Activated naive CD8-positive, alpha-beta T cell treated with anti-CD3 and anti-CD28 coated beads, Interleukin-2, amount 10 ng/mL, durations not matched to agents 7 days and 5 days (primary cell): Measurements from ENCODE around the gene C4BPA. TPM values are rescaled to one million over a fixed set of nuclear protein-coding genes. Genes with fewer than 3 reads are reported as not detected.

Experiments used
- ATAC-seq: fragments of 150-1000 bp; cut with Tn5 transposase; one replicate; pipeline ENCODE4 v1.10.0; 2021; ENCODE audit warnings: low read depth, moderate library complexity
- POLR2A ChIA-PET: fragments of 350-600 bp; sonication (Branson Sonifier 250); formaldehyde crosslinking; loops from one replicate; lab custom pipeline; 2021; ENCODE audit warnings: antibody characterized with exemption; lab: Charles Lee
- DNase-seq: peaks from one replicate; pipeline ENCODE4 v3.0.0; 2021
- H3K27ac Mint-ChIP-seq: one replicate; pipeline ENCODE4 v1.8.0; 2022; ENCODE audit warnings: mild to moderate bottlenecking, mixed read lengths
- H3K27me3 Mint-ChIP-seq: one replicate; pipeline ENCODE4 v1.8.0; 2022; ENCODE audit warnings: mild to moderate bottlenecking, moderate library complexity, mixed read lengths
- H3K36me3 Mint-ChIP-seq: one replicate; pipeline ENCODE4 v1.8.0; 2021; ENCODE audit warnings: mild to moderate bottlenecking, mixed read lengths
- H3K4me1 Mint-ChIP-seq: one replicate; pipeline ENCODE4 v1.8.0; 2021; ENCODE audit warnings: mixed read lengths
- H3K4me3 Mint-ChIP-seq: one replicate; pipeline ENCODE4 v1.8.0; 2022; ENCODE audit warnings: mild to moderate bottlenecking, moderate library complexity, mixed read lengths
- H3K9me3 Mint-ChIP-seq: one replicate; pipeline ENCODE4 v1.8.0; 2021; ENCODE audit warnings: mixed read lengths
- total RNA-seq, 2 experiments: library from RNA; stranded (reverse); gene quantifications; one replicate each; pipeline ENCODE4 v1.2.3, GENCODE V29; 2021

C4BPA gene
- total RNA-seq, 2 experiments from 2014 or later = not detected

- H3K4me1 Mint-ChIP-seq = peaks cover 14% of the 10 kb centered on the region
- H3K9me3 Mint-ChIP-seq = no peaks in the 10 kb centered on the region
- H3K27me3 Mint-ChIP-seq = peaks cover 22% of the 10 kb centered on the region
- POLR2A ChIA-PET = no interaction called here
- H3K4me3 Mint-ChIP-seq = no peak overlapping the region
- no peaks in the 10 kb centered on the region for H3K36me3 Mint-ChIP-seq
- H3K27ac Mint-ChIP-seq = no peak overlapping the region
- ATAC-seq = no peak
- no peak for DNase-seq
These were observed 22.9 kb upstream of the C4BPA start for GRCh38 chr1:207081088-207081487.

- Mint-ChIP-seq H3K27ac (no peak overlapping the region), H3K4me1 (peaks cover 14% of the 10 kb centered on the region), H3K36me3 (no peaks in the 10 kb centered on the region), H3K4me3 (no peak overlapping the region), H3K9me3 (no peaks in the 10 kb centered on the region), H3K27me3 (peaks cover 22% of the 10 kb centered on the region)
- ATAC-seq = no peak
- DNase-seq = no peak
- POLR2A ChIA-PET = interaction anchor here (1.3 kb wide), 1 partner anchor 240 kb away, joined by 3 read pairs; the partner anchor contains the start of gene CD55
These were observed 22.2 kb upstream of the C4BPA start for GRCh38 chr1:207081806-207082205.

- DNase-seq (no peak), ATAC-seq (no peak)
- Mint-ChIP-seq H3K27ac (no peak overlapping the region), H3K9me3 (no peaks in the 10 kb centered on the region), H3K27me3 (peaks cover 22% of the 10 kb centered on the region), H3K4me1 (peaks cover 21% of the 10 kb centered on the region), H3K36me3 (peaks cover 2% of the 10 kb centered on the region), H3K4me3 (no peak overlapping the region)
- POLR2A ChIA-PET = interaction anchor here (1.1 kb wide), 1 partner anchor 321 kb away, joined by 3 read pairs; no protein-coding TSS in a partner anchor
These were observed 19.8 kb upstream of the C4BPA start for GRCh38 chr1:207084232-207084631.

DNA sequence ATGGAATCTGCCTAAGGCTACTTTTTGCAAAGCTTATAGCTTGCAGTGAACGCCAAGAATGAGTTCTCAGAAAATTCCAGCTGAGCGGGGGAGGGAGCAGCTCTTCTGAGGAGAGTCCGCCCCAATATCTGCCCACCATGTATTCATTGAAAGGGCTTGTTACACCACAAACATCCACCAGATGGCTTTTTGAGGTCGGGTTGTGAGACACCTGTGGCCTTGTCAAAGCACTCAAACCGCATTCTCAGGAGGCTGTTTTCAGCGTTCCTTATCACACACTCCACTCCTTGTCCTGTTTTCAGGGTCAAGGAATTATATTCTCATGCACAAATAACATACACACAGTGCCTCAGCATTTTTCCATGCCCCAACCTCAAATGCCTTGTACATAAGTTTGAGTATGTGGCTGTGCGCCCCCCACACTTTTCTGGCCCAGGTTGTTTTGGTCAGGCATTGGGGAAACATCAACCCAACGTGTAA lies 19.3 kb upstream of the C4BPA start:
- H3K27ac Mint-ChIP-seq = no peak overlapping the region
- H3K4me3 Mint-ChIP-seq = no peak overlapping the region
- peaks cover 25% of the 10 kb centered on the region for H3K4me1 Mint-ChIP-seq
- DNase-seq = no peak
- peak; percentile 70 for ATAC-seq
- no peaks in the 10 kb centered on the region for H3K9me3 Mint-ChIP-seq
- H3K27me3 Mint-ChIP-seq = peaks cover 22% of the 10 kb centered on the region
- peaks cover 2% of the 10 kb centered on the region for H3K36me3 Mint-ChIP-seq
- POLR2A ChIA-PET = no interaction called here

DNA sequence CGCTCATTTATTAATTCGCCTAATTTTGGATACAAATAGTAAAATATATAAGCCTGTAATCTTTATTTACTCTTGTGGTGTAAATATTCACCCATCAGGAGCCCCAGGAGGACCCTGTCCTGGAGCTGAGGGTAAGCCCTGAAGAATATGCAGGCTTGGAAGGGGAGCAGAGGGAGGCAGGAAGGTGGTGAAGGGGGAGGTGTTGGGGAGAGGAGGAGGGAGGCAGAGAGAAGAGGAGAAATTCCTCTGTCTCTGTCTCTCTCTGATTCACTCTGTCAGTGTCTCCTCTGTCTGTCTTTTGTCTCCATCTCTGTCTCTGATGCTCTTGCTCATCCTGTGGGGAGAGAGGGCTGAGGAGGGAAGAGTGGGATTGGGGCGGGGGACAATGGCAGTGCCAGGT lies 18.1 kb upstream of the C4BPA start:
- Mint-ChIP-seq H3K27me3 (peaks cover 22% of the 10 kb centered on the region), H3K36me3 (peaks cover 2% of the 10 kb centered on the region), H3K27ac (no peak overlapping the region), H3K4me3 (no peak overlapping the region), H3K9me3 (no peaks in the 10 kb centered on the region), H3K4me1 (peaks cover 26% of the 10 kb centered on the region)
- POLR2A ChIA-PET = no interaction called here
- ATAC-seq (no peak), DNase-seq (no peak)

- no peak overlapping the region for H3K4me3 Mint-ChIP-seq
- no peaks in the 10 kb centered on the region for H3K9me3 Mint-ChIP-seq
- no peak for DNase-seq
- ATAC-seq = no peak
- H3K27me3 Mint-ChIP-seq = peaks cover 7% of the 10 kb centered on the region
- H3K27ac Mint-ChIP-seq = no peak overlapping the region
- POLR2A ChIA-PET = interaction anchor here (2.0 kb wide), 1 partner anchor 234 kb away, joined by 10 read pairs; the partner anchor contains the start of gene CD55
- peaks cover 3% of the 10 kb centered on the region for H3K36me3 Mint-ChIP-seq
- H3K4me1 Mint-ChIP-seq = peaks cover 26% of the 10 kb centered on the region
These were observed 15.9 kb upstream of the C4BPA start for GRCh38 chr1:207088161-207088560.

DNA sequence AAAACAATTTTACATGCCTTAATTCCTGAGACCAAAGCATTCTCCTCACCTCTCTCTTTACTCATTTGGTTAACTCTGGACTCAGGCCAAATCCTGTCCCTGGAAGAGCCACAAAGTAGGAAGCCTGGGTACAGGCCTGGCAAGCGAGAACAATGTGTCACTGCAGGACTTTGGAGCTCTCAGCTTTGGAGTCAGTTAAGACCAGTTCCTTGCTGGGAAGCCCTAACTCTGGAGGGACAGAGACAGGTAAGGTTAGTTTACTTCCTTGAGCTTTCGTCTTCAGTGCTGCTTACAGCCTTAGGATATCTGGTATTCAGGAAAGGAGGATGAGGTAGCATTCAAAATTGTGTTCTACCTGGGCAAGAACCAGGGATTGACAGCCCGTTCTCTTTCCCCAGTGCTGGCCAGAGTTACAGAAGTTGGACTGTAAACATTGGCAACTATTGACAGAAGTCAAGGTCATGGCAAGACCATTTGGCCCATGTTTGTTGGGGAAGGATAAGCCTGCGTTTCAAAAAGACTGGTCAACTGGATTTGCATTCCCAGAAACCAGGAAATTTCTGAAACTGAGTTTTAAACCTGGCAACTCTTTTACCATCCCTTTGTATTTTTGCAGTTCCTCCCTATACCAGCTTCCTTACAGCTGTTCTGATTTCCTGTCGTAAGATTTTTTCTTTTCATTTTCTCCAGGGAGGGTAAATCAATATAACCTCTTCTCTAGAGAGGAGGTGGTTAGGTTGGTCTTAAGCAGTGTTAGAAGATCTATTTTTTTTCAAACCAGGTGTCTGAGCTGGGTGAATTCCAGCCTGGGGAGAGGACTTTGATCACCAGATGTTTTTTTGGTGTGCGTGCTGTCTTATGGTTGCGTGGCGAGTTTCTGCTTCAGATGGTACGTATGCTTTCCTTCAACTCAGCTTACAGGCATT lies 15.1 kb upstream of the C4BPA start, which contains the start of gene C4BPB:
Gene C4BPB, plus strand, starts transcription at position 160 of the 926 bp plus-strand sequence. Its CDS starts 672 bp downstream, at position 832.
- H3K4me3 Mint-ChIP-seq = peak within 1 kb of the TSS; percentile 80
- POLR2A ChIA-PET = interaction anchor here (1.0 to 2.0 kb wide), 2 partner anchors 233 to 316 kb away, joined by 3 to 10 read pairs; partner anchors contain the start of gene CD55
- peaks cover 2% of the 10 kb centered on the region for H3K27me3 Mint-ChIP-seq
- H3K9me3 Mint-ChIP-seq = no peaks in the 10 kb centered on the region
- peak within 1 kb of the TSS; percentile 84 for H3K27ac Mint-ChIP-seq
- peaks cover 26% of the 10 kb centered on the region for H3K4me1 Mint-ChIP-seq
- ATAC-seq (peak; percentile 53), DNase-seq (no peak)
- peaks cover 3% of the 10 kb centered on the region for H3K36me3 Mint-ChIP-seq

GRCh38 chr1:207089627-207090355 lies 14.2 kb upstream of the C4BPA start:
- H3K4me1 Mint-ChIP-seq = peaks cover 21% of the 10 kb centered on the region
- ATAC-seq = peak; percentile 30
- no peaks in the 10 kb centered on the region for H3K9me3 Mint-ChIP-seq
- no peaks in the 10 kb centered on the region for H3K27me3 Mint-ChIP-seq
- peak overlapping the region; percentile 84 for H3K27ac Mint-ChIP-seq
- DNase-seq = no peak
- POLR2A ChIA-PET = interaction anchor here (0.6 to 2.0 kb wide), 4 partner anchors 10 to 315 kb away, joined by 3 to 10 read pairs (median 4); partner anchors contain the start of gene CD55
- peak overlapping the region; percentile 80 for H3K4me3 Mint-ChIP-seq
- peaks cover 3% of the 10 kb centered on the region for H3K36me3 Mint-ChIP-seq

DNA sequence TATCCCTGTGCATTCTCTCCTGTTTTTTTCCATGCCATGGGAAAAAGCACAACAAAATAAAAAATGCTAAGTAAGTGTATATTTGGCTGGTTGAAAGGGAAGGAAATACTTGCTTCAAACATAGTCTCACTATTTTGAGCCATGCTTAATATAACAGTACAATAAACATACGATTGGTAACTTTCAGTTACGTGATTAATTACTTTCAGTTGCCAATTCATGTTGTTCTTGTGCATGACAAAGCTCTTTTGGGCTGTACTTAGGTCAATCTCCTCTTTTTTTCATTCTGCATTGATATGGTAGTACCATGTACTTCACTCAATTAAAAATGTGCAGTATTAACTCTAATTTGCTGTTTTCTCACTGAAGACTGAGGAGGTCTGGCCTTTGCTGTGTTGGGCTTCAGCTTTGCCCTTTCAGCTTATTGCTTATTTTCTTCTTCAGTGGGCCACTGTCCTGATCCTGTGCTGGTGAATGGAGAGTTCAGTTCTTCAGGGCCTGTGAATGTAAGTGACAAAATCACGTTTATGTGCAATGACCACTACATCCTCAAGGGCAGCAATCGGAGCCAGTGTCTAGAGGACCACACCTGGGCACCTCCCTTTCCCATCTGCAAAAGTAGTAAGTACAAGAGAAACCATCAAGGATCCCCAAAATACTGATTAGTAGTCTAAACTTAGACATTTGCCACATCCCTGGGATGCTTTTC lies 12.7 kb upstream of the C4BPA start:
- Mint-ChIP-seq H3K27me3 (no peaks in the 10 kb centered on the region), H3K4me1 (peaks cover 14% of the 10 kb centered on the region), H3K36me3 (peaks cover 5% of the 10 kb centered on the region), H3K9me3 (no peaks in the 10 kb centered on the region), H3K27ac (peak overlapping the region; percentile 47), H3K4me3 (no peak overlapping the region)
- ATAC-seq (no peak), DNase-seq (no peak)
- POLR2A ChIA-PET = interaction anchor here (1.7 kb wide), 1 partner anchor 232 kb away, joined by 3 read pairs; no protein-coding TSS in a partner anchor

DNA sequence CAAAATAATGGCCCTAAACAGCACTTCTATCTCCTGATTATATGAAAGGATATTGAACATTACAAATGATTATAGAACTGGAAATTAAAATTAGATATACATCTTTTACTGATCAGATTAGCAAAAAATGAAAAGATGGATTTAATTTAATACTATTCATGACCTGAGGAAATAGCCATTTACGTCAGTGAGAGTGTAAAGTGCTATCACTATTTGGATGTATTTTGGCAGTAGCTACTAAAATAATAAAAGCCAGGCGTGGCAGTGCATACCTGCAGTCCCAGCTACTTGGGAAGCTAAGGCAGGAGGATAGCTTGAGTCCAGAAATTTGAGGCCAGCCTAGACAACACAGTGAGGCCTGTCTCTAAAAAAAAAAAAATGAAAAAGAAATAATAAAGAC lies 10.1 kb upstream of the C4BPA start:
- H3K4me1 Mint-ChIP-seq = peaks cover 13% of the 10 kb centered on the region
- peaks cover 3% of the 10 kb centered on the region for H3K36me3 Mint-ChIP-seq
- H3K4me3 Mint-ChIP-seq = no peak overlapping the region

DNA sequence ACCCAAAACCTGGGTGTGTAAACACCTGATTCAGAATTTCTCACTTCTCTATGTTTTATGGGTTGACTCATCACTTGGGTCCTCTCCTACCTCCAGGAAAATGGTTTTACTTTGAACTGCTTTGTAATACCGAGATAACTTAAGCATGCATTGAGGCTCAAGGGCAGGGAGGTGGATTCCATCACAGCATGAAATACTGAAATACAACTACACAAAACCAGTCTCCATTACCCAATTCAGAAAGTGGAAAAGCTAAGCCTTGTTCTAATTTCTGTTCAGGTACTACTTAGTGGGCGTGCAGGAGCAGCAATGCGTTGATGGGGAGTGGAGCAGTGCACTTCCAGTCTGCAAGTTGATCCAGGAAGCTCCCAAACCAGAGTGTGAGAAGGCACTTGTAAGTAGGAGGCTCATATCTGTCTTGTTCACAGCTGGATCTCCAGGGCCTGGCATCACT lies 6.1 kb upstream of the C4BPA start:
- H3K9me3 Mint-ChIP-seq = peaks cover 1% of the 10 kb centered on the region
- H3K4me1 Mint-ChIP-seq = peaks cover 6% of the 10 kb centered on the region
- H3K27me3 Mint-ChIP-seq = peaks cover 5% of the 10 kb centered on the region
- ATAC-seq = peak; percentile 65
- no peak overlapping the region for H3K4me3 Mint-ChIP-seq
- POLR2A ChIA-PET = no interaction called here
- H3K36me3 Mint-ChIP-seq = peaks cover 8% of the 10 kb centered on the region
- DNase-seq = no peak
- peak overlapping the region; percentile 31 for H3K27ac Mint-ChIP-seq

More for the DNA sequence above, 10.1 kb upstream of the C4BPA start:
- POLR2A ChIA-PET = no interaction called here
- Mint-ChIP-seq H3K9me3 (no peaks in the 10 kb centered on the region), H3K27me3 (no peaks in the 10 kb centered on the region), H3K27ac (no peak overlapping the region)
- no peak for ATAC-seq
- DNase-seq = no peak

GRCh38 chr1:207101720-207102119 lies 2.3 kb upstream of the C4BPA start:
- H3K4me1 Mint-ChIP-seq = peaks cover 9% of the 10 kb centered on the region
- peaks cover 4% of the 10 kb centered on the region for H3K9me3 Mint-ChIP-seq
- no peak overlapping the region for H3K27ac Mint-ChIP-seq
- no peak for ATAC-seq
- peaks cover 6% of the 10 kb centered on the region for H3K36me3 Mint-ChIP-seq
- H3K27me3 Mint-ChIP-seq = peaks cover 5% of the 10 kb centered on the region
- DNase-seq = no peak
- POLR2A ChIA-PET = no interaction called here
- no peak overlapping the region for H3K4me3 Mint-ChIP-seq
